Ecto neural progenitor cell (in vitro differentiated cells): ENCODE results near the gene FBH1.
"Not testable (repeated sequence)": the region's sequence is repeated elsewhere in the genome, so short reads cannot be mapped to it uniquely, and the experiment has no call there.

Experiments
- DNase-seq: peaks from one replicate; pipeline ENCODE4 v3.0.0-alpha.2; 2018; ENCODE audit warnings: low spot score

Gene FBH1

GRCh38 chr10:5903563-5903962, 13.5 kb downstream of the FBH1 start:
- no peak for DNase-seq

DNA sequence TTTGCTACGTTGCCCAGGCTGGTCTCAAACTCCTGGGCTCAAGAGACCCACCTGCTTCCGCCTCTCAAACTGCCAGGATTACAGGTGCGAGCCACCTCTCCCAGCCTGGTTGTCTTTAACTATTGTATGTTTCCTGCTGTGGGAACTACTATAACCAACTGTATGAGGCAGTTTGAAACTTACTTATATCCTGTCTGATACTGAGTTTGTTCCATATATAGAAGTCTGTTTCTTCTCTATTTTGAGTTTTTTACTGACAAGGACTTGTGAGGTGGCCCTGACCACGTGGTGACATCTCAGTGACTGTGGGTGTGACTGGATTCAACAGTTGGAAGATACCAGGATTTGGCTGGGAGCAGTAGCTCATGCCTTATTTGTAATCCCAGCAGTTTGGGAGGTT, 14.2 kb downstream of the FBH1 start:
- DNase-seq, result no peak

DNA sequence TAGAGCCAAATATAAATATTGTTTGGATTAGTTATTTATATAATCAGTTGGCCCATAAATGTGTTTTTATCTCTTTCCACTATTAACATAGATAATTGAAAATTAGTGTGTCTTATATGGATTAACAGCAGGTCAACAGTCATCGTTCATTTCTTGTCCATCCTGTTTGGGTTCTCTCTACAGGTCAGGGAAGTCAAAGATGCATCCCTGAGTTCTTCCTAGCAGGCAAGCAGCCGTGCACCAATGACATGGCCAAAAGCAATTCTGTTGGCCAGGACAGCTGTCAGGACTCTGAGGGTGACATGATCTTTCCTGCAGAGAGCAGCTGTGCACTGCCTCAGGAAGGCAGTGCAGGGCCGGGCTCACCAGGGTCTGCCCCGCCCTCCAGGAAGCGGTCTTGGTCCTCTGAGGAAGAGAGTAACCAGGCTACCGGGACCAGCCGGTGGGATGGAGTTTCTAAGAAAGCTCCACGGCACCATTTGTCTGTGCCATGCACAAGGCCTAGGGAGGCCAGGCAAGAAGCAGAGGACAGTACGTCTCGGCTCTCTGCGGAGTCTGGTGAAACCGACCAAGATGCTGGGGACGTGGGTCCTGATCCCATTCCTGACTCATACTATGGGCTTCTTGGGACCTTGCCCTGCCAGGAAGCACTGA, 15.9 kb downstream of the FBH1 start:
- DNase-seq, result no peak

DNA sequence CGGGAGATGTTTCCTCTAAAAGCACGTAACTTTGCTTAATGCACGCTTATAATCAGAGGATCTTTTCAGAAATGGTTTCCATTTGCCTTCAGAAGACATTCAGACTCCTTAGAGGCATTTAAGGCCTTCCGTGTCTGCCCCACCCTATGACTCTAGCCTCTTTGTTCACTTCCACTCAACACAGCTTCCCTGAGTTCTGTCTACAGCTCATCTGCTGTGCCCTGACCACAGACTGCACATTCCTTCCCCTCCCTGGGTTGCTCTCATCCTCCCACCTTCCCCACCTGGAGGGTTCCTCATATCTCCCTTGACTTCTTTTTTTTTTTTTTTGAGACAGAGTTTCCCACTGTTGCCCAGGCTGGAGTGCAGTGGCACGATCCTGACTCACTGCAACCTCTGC, 16.6 kb downstream of the FBH1 start:
- no peak for DNase-seq

DNA sequence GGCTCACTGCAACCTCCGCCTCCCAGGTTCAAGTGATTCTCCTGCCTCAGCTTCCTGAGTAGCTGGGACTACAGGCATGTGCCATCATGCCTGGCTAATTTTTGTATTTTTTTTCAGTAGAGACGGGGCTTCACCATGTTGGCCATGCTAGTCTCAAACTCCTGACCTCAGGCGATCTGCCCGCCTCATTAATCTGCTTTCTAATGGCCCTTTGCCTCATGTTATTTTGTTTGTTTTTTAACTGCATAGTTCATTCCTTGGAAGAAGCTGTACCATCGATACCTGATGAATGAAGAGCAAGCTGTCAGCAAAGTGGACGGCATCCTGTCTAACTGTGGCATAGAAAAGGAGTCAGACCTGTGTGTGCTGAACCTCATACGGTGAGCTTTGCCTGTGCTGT, 18.6 kb downstream of the FBH1 start:
- DNase-seq, result not testable (repeated sequence)

DNA sequence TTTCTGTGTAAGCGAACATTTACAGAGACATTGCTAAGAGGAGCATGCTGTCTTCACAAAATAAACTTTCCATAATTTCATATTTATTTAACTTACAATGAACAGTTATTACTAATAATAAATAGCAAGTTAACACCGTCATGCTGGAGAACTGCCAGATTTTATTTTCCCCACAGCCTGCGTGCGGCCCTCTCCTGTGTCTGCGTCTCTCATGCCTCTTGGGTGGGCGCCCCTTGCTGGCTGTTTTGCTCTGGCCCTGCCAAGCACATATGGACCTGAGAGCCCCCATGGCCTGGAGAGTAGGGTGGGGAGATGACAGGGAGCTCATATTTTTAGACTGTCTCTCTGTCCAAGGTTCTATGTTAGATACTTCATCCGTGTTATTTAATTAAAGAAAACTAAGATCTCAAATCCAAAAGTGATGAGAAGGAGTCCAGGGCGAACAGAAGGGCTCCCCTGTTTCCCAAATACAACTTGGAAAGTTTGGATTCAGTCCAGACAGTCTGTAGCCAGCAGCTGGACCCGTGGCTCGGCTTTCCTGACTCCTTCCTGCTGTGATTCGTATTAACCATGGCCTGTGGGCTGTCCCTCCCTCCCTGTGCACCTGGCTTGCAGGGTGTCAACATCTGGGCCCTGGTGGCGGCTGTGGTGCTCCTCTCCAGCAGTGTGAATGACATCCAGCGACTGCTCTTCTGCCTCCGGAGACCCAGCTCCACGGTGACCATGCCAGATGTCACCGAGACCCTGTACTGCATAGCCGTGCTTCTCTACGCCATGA, 20.5 kb downstream of the FBH1 start:
- no peak for DNase-seq

DNA sequence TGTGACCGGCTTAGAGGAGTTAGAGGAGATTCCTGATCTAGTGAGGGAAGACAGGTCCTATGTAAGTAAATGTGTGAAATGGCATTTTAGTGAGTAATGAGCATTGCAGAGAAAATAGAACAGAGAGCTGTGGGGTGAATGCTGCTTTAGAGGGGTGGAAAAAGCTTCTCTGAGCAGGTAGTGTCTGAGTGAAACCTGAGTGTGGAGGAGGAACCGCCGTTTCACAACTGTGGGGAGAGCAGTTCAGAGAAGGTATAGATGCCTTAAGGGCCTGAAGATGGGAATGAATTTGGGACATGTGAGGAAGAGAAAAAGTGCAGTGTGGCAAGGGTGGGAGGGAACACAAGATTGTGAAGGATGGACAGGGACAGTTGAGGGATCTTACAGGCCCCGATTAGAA, 21.6 kb downstream of the FBH1 start:
- no peak for DNase-seq

- DNase-seq, result no peak
Observed at GRCh38 chr10:5913736-5914135, 23.7 kb downstream of the FBH1 start.

DNA sequence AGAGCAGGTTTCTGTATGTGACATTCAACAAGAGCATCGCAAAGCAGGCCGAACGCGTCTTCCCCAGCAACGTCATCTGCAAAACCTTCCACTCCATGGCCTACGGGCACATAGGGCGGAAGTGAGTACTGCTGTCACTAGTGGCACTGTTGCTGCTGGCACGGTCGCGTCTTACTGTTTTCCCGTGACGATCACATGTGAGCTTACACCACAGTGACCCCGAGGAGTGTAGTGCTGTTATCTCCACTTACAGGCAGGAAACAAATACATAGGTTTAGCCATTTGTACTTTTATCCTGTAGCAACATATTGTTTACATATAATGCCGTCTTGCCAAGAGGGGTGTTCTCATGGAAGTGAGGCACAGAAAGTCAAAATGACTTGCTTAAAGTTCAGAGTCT, 25.4 kb downstream of the FBH1 start:
- DNase-seq, result no peak

DNA sequence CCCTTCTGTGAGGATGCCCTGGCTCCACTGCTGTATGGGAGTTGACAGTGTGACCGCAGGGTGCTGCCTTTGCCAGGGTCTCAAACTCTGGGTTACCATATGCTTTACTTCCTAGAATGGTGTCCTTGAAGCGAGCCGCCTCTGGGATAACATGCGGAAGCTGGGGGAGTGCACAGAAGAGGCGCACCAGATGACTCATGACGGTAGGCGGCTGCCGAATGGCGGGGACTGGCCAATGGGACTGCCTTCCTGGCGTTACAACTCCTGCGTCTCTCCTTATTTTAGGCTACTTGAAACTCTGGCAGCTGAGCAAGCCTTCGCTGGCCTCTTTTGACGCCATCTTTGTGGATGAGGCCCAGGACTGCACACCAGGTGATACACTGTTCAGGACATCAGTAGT, 27.3 kb downstream of the FBH1 start:
- no peak for DNase-seq

GRCh38 chr10:5918763-5919162, 28.7 kb downstream of the FBH1 start:
- DNase-seq, result no peak

DNA sequence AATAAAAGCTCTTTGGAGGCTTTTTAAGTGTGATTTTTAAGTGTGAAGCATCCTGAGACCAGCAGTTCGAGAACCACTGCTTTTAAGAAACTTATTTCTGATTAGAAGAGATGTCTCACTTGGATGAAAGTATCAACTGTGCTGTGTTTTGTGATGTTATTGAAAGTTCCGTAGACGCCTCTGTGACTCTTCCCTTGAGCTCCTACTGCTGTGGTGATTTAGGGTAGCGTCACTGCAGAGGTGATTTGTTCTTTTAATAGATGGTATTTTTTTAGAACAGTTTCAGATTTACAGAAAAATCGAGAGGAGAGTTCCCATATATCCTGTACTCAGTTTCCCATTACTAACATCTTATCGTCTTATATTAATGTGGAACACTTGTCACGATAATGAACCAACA, 29.5 kb downstream of the FBH1 start:
- DNase-seq, result no peak

GRCh38 chr10:5921746-5922145, 31.7 kb downstream of the FBH1 start:
- DNase-seq, result no peak

DNA sequence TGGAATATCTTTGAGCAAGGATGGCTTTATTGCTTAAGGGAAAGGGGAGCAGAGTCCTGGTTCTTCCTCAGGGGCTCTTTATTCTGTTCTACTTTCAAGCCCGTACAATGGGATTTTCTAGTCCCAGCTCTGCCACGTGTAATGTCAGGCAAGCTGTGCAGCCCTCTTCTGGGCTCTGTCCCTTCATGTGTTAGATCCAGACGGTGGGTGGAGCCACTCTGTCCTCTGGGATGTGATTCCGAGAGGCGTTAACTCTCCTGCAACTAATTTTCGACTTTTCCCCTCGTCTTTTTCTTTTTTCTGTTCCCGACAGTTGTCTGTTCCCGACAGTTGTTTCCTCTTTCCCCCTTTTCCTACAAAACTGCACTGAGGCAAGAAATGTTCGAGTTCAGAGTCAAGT, 34.8 kb downstream of the FBH1 start:
- no peak for DNase-seq

- DNase-seq, result no peak
Observed at GRCh38 chr10:5927306-5927705, 37.3 kb downstream of the FBH1 start.

GRCh38 chr10:5929442-5929841, 39.4 kb downstream of the FBH1 start:
- no peak for DNase-seq

DNA sequence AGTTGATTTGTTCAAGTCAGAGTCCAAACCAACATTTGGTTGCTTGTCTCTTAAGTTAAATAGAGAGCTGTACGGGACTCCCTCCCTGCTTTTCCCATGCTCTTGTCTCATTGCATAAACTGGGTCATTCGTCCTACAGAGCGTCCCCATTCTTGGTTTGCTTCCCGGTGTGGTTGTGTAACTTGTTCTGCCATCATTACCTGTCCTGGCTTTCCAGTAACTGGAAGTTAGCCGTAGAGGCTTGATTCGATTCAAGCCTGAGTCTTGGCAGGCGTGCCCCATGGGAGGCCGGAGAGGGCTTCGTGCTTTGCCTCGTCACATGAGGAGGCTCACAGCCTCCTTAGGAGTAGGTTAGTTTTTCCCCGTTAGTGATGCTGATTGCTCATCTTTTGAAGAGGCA, 40.2 kb downstream of the FBH1 start:
- no peak for DNase-seq

DNA sequence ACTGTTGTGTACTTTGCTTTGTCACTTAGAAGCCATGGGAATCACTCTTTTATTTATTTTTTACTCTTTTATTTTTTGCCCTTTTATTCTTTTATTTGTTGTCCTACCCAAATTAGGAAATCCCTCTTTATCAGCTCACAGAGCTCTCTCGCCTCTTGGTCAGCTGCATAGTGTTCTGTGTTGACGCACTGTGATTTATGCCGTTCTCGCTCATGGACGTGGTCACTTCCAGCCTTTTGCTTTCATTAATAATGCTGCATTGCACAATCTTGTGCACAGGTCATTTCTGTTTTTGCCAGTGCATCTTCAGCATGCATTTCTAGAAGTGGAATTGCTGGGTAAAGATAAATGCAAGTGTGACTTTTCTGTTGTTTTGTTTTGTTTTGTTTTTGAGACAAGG, 42.3 kb downstream of the FBH1 start:
- DNase-seq, result no peak

GRCh38 chr10:5933909-5934546, 44.0 kb downstream of the FBH1 start:
- no peak for DNase-seq

DNA sequence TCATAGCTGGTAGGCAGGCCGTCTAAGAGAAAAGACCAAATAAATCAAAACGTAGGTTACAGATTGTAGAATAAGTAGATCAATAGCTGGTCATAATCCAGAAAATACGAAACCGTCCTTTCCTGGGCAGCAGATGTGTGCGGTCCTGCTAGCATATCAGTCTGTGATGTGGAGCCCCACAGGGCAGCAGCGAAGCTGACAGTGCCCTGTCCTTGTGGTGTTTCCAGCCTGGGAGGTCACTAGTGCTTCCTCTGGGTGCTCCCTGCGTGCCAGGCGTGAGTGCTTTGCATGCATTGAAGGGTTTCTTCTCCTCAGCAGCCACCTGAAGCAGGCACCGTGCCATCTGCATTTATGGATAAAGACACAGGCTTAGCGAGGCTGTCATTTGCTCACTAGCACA, 45.6 kb downstream of the FBH1 start:
- DNase-seq, result no peak

DNA sequence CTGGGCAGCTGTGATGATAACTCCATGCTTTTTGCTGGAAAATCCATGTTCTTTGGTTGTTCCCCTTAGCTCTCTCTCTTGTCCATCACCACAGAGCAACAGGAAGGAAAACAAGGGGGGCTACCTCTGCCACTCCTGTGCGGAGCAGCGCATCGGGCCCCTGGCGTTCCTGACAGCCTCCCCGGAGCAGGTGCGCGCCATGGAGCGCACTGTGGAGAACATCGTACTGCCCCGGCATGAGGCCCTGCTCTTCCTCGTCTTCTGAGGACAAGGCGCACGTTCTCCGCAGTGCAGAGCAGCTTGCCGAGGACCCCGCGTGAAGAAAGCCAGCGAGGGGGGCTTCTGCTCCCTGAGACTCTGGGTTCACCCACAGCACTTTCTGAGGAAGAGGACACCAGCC, 47.0 kb downstream of the FBH1 start:
- no peak for DNase-seq

- no peak for DNase-seq
Observed at GRCh38 chr10:5938291-5938690, 48.2 kb downstream of the FBH1 start.

- no peak for DNase-seq
Observed at GRCh38 chr10:5940807-5941218, 50.8 kb downstream of the FBH1 start.

DNA sequence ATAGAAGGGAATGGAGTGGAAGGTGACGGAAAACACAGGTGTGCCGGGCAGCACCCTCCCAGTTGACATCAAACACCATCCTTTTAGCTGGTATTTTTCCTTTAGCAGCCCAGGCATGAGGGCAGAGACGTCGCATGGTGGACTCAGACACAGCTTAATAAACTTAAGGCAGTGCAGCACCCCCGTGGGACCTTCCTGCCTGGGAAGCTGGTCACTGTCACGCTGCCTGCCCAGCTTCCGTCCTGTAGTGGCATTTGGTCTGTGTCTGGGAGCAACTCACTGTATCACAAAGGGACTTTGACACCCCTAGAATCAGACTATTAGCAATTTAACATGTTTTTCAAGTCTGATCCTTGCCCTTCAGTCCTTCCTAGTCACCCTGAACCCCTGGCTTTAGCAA, 51.5 kb downstream of the FBH1 start:
- DNase-seq, result no peak
